ENCODE measurements around the gene SLC38A8. TPM values are rescaled to one million over a fixed set of nuclear protein-coding genes. Genes with fewer than 3 reads are reported as not detected.

SLC38A8 gene
- total and polyA plus RNA-seq, 4 donors, result 0.08 to 1.0 (median 0.32) TPM

GRCh38 chr16:84087466-84088151, 45.0 kb upstream of the SLC38A8 start:
- H3K36me3 ChIP-seq (ENCODE audit: control insufficient read depth in 4 of 4, insufficient read depth in 3 of 4, low read depth in 1 of 4, low read length in 3 of 4), result peaks cover 0 to 74% (median 49%) of the 10 kb centered on the region in 4 donors
- no peak for DNase-seq (ENCODE audit: low spot score)
- WGBS, result 85% methylated on average over 11 of the region's 11 CpGs
- no peaks in the 10 kb centered on the region for H3K27me3 ChIP-seq (ENCODE audit: control insufficient read depth in 4 of 4, insufficient read depth in 4 of 4, low read length in 3 of 4)
- no peak overlapping the region for H3K27ac ChIP-seq (ENCODE audit: low read depth in 1 of 2, low read length in 2 of 2)
- H3K9ac ChIP-seq (ENCODE audit: low read depth in 1 of 2, low read length in 2 of 2), result no peak overlapping the region
- no peaks in the 10 kb centered on the region for H3K9me3 ChIP-seq (ENCODE audit: control insufficient read depth in 4 of 4, low read length in 3 of 4)
- TF ChIP-seq RXRA (IDR thresholded peaks at IDR 0.05), result no peak
- TF ChIP-seq ATF3 (IDR thresholded peaks at IDR 0.05), result no peak
- no peak for TF ChIP-seq FOXA2 (IDR thresholded peaks at IDR 0.05)
- no peak for TF ChIP-seq JUND (IDR thresholded peaks at IDR 0.05)
- TF ChIP-seq GABPA (IDR thresholded peaks at IDR 0.05 in 1 of 2, conservative IDR thresholded peaks at IDR 0.05 in 1 of 2), result no peak
- no peak for TF ChIP-seq REST (IDR thresholded peaks at IDR 0.05)
- TF ChIP-seq MAX (IDR thresholded peaks at IDR 0.05), result no peak
- no peak for TF ChIP-seq SP1 (IDR thresholded peaks at IDR 0.05)
- TF ChIP-seq ZBTB33 (IDR thresholded peaks at IDR 0.05), result no peak
- TF ChIP-seq HNF4G (IDR thresholded peaks at IDR 0.05), result no peak
- TF ChIP-seq TAF1 (conservative IDR thresholded peaks at IDR 0.05), result no peak
- no peak for TF ChIP-seq RAD21 (IDR thresholded peaks at IDR 0.05)
- TF ChIP-seq YY1 (IDR thresholded peaks at IDR 0.05), result no peak
- TF ChIP-seq FOXA1 (IDR thresholded peaks at IDR 0.05), result no peak
- TF ChIP-seq EGR1 (IDR thresholded peaks at IDR 0.05; ENCODE audit: low read depth in 2 of 2), result no peak
- no peak for TF ChIP-seq HNF4A (conservative IDR thresholded peaks at IDR 0.05)
- TF ChIP-seq NR2F2 (IDR thresholded peaks at IDR 0.05), result no peak
- no peak overlapping the region for H3K4me3 ChIP-seq (ENCODE audit: low read depth in 1 of 3, low read length in 3 of 3)
- no peaks in the 10 kb centered on the region for H3K4me1 ChIP-seq (ENCODE audit: control insufficient read depth in 4 of 4, insufficient read depth in 4 of 4, low read length in 3 of 4)

GRCh38 chr16:84087001-84087400, 44.4 kb upstream of the SLC38A8 start:
- Histone ChIP-seq H3K4me3 (ENCODE audit: low read depth in 1 of 3, low read length in 3 of 3) (no peak overlapping the region), H3K27ac (ENCODE audit: low read depth in 1 of 2, low read length in 2 of 2) (no peak overlapping the region), H3K9me3 (ENCODE audit: control insufficient read depth in 4 of 4, low read length in 3 of 4) (no peaks in the 10 kb centered on the region), H3K27me3 (ENCODE audit: control insufficient read depth in 4 of 4, insufficient read depth in 4 of 4, low read length in 3 of 4) (no peaks in the 10 kb centered on the region), H3K36me3 (ENCODE audit: control insufficient read depth in 4 of 4, insufficient read depth in 3 of 4, low read depth in 1 of 4, low read length in 3 of 4) (peaks cover 0 to 71% (median 45%) of the 10 kb centered on the region in 4 donors), H3K4me1 (ENCODE audit: control insufficient read depth in 4 of 4, insufficient read depth in 4 of 4, low read length in 3 of 4) (no peaks in the 10 kb centered on the region), H3K9ac (ENCODE audit: low read depth in 1 of 2, low read length in 2 of 2) (no peak overlapping the region)
- no peak for DNase-seq (ENCODE audit: low spot score)
- WGBS, result 89% methylated on average over 12 of the region's 12 CpGs
- TF ChIP-seq HNF4A (conservative IDR thresholded peaks at IDR 0.05) (no peak), JUND (IDR thresholded peaks at IDR 0.05) (no peak), REST (IDR thresholded peaks at IDR 0.05) (no peak), MAX (IDR thresholded peaks at IDR 0.05) (no peak), NR2F2 (IDR thresholded peaks at IDR 0.05) (no peak), FOXA2 (IDR thresholded peaks at IDR 0.05) (no peak), YY1 (IDR thresholded peaks at IDR 0.05) (no peak), ZBTB33 (IDR thresholded peaks at IDR 0.05) (no peak), ATF3 (IDR thresholded peaks at IDR 0.05) (no peak), GABPA (IDR thresholded peaks at IDR 0.05 in 1 of 2, conservative IDR thresholded peaks at IDR 0.05 in 1 of 2) (no peak), FOXA1 (IDR thresholded peaks at IDR 0.05) (no peak), EGR1 (IDR thresholded peaks at IDR 0.05; ENCODE audit: low read depth in 2 of 2) (no peak), TAF1 (conservative IDR thresholded peaks at IDR 0.05) (no peak), SP1 (IDR thresholded peaks at IDR 0.05) (no peak)

Data from liver (tissue), 9 donors.